HL-60 (cell line): ENCODE measurements around the gene TMEM132A.
A peak's percentile ranks its signal among the peaks of the same experiment; 100 is the strongest.
"Not testable (repeated sequence)": the region's sequence is repeated elsewhere in the genome, so short reads cannot be mapped to it uniquely, and the experiment has no call there.

ENCODE experiments used
- DNase-seq, 2 experiments: peaks; one replicate each; pipeline ENCODE4 v3.0.0-alpha.2; 2010 to 2020; ENCODE audit warnings: low read depth in 1 of 2, low spot score in 1 of 2
- H3K27ac ChIP-seq: fragments of 250-450 bp; sonication (Bioruptor Pico); replicated peaks from 2 replicates; pipeline ENCODE4 v1.5.1; 2020; ENCODE audit warnings: mild to moderate bottlenecking, moderate library complexity
- H3K27me3 ChIP-seq: fragments of 250-450 bp; sonication (Bioruptor Pico); 2 replicates; pipeline ENCODE4 v1.5.1; 2021; ENCODE audit warnings: mild to moderate bottlenecking, moderate library complexity; ENCODE audit not compliant: insufficient read depth, poor library complexity, severe bottlenecking
- H3K4me3 ChIP-seq: replicated peaks from 2 replicates; pipeline ENCODE4 v1.5.1; 2011; ENCODE audit warnings: mild to moderate bottlenecking, control low read depth, low read length; ENCODE audit not compliant: insufficient read depth
- GABPA ChIP-seq: IDR thresholded peaks from 2 replicates; pipeline ENCODE4 v1.6.1; 2012; ENCODE audit warnings: low read depth
- POLR2AphosphoS5 ChIP-seq: IDR thresholded peaks from 2 replicates; pipeline ENCODE4 v1.6.1; 2012; ENCODE audit warnings: low read depth
- SPI1 ChIP-seq: IDR thresholded peaks from 2 replicates; pipeline ENCODE4 v1.6.1; 2012; ENCODE audit warnings: low read depth, mild to moderate bottlenecking, borderline replicate concordance
- TF ChIP-seq, protein P1 (sequence below): IDR thresholded peaks from one replicate; pipeline ENCODE4 v1.5.1; 2011; ENCODE audit warnings: low read length, control low read depth, inconsistent platforms; ENCODE audit not compliant: insufficient read depth
- TF ChIP-seq, protein P2 (sequence below): IDR thresholded peaks from 2 replicates; pipeline ENCODE4 v1.6.1; 2012; ENCODE audit warnings: low read depth; ENCODE audit not compliant: insufficient replicate concordance

The TMEM132A gene

DNA sequence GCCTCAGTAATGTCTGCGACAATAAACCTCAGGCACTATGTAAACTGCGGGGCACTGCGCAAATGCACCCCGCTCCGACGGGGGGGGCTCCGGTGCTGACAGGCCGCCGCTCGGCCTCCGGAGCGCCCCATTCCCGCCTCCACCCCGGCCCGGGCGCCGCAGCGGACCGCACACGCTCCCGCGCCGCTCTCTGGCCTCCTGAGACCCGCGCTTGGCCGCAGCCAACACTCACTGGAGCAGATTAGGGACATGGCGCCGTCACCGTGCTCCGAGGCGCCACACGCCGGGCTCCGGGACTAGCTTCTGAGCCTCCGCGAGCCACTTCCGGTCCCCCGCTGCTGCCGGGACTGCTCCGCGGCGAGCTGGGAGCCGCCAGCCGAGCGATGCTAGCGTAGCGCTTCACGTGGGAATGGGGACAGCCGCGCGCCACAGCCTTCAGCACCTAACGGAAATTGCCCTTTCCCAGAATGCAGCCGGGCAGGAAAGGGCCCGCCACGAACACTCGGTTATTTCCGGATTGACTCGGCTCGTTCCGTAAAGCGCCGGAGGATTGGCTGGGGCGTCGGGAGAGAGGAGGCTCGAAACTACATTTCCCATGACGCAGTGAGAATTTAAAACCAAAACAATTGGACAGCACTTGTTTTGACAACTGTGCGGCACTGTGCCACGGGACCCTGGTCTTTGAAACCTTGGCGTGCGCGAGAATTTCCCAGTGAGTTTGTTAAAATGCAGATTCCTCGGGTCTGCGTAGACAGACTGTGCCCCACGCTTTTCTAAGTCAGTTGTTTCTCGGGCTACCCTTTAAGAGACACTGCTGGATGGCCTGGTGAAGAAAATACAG lies 17.9 kb upstream of the TMEM132A start, which contains the start of gene PRPF19:
PRPF19 (minus strand) TSS at position 454 of the 841 bp plus-strand sequence; CDS start at position 251, 203 bp downstream.
- TF ChIP-seq, protein P1, sequence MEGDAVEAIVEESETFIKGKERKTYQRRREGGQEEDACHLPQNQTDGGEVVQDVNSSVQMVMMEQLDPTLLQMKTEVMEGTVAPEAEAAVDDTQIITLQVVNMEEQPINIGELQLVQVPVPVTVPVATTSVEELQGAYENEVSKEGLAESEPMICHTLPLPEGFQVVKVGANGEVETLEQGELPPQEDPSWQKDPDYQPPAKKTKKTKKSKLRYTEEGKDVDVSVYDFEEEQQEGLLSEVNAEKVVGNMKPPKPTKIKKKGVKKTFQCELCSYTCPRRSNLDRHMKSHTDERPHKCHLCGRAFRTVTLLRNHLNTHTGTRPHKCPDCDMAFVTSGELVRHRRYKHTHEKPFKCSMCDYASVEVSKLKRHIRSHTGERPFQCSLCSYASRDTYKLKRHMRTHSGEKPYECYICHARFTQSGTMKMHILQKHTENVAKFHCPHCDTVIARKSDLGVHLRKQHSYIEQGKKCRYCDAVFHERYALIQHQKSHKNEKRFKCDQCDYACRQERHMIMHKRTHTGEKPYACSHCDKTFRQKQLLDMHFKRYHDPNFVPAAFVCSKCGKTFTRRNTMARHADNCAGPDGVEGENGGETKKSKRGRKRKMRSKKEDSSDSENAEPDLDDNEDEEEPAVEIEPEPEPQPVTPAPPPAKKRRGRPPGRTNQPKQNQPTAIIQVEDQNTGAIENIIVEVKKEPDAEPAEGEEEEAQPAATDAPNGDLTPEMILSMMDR: no peak
- peak; percentile 91 for TF ChIP-seq POLR2AphosphoS5
- no peak for TF ChIP-seq SPI1
- TF ChIP-seq GABPA: peak; percentile 80
- TF ChIP-seq, protein P2, sequence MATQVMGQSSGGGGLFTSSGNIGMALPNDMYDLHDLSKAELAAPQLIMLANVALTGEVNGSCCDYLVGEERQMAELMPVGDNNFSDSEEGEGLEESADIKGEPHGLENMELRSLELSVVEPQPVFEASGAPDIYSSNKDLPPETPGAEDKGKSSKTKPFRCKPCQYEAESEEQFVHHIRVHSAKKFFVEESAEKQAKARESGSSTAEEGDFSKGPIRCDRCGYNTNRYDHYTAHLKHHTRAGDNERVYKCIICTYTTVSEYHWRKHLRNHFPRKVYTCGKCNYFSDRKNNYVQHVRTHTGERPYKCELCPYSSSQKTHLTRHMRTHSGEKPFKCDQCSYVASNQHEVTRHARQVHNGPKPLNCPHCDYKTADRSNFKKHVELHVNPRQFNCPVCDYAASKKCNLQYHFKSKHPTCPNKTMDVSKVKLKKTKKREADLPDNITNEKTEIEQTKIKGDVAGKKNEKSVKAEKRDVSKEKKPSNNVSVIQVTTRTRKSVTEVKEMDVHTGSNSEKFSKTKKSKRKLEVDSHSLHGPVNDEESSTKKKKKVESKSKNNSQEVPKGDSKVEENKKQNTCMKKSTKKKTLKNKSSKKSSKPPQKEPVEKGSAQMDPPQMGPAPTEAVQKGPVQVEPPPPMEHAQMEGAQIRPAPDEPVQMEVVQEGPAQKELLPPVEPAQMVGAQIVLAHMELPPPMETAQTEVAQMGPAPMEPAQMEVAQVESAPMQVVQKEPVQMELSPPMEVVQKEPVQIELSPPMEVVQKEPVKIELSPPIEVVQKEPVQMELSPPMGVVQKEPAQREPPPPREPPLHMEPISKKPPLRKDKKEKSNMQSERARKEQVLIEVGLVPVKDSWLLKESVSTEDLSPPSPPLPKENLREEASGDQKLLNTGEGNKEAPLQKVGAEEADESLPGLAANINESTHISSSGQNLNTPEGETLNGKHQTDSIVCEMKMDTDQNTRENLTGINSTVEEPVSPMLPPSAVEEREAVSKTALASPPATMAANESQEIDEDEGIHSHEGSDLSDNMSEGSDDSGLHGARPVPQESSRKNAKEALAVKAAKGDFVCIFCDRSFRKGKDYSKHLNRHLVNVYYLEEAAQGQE: peak; percentile 66
- DNase-seq: peak; percentile 91 to 98
- peak within 1 kb of the TSS; percentile 72 for H3K4me3 ChIP-seq
- H3K27me3 ChIP-seq: no peaks in the 10 kb centered on the region
- peak within 1 kb of the TSS; percentile 96 for H3K27ac ChIP-seq

DNA sequence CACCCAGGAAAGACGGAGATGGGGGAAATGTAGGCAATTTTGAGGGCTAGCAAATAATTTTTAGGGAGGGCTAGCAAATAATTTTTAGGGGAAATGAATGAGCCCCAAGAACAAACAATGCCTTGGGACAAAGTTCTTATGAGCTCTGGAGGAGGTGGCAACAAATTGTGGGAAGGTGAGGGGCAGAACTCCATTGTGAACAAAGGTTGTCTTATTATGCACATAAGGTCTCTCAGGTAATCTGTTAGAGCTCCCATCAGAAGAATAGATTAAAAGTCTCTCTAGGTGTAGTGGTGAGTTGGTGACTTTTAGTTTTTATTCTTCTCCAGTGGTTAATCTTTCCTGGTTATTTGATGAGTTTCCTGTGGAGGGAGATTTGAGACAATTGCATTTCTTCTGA lies 15.5 kb upstream of the TMEM132A start:
- Histone ChIP-seq H3K27ac (no peak overlapping the region), H3K4me3 (no peak overlapping the region), H3K27me3 (no peaks in the 10 kb centered on the region)
- DNase-seq: no peak
- TF ChIP-seq, protein P2: no peak
- TF ChIP-seq POLR2AphosphoS5 (no peak), SPI1 (no peak), GABPA (no peak)
- TF ChIP-seq, protein P1: no peak

DNA sequence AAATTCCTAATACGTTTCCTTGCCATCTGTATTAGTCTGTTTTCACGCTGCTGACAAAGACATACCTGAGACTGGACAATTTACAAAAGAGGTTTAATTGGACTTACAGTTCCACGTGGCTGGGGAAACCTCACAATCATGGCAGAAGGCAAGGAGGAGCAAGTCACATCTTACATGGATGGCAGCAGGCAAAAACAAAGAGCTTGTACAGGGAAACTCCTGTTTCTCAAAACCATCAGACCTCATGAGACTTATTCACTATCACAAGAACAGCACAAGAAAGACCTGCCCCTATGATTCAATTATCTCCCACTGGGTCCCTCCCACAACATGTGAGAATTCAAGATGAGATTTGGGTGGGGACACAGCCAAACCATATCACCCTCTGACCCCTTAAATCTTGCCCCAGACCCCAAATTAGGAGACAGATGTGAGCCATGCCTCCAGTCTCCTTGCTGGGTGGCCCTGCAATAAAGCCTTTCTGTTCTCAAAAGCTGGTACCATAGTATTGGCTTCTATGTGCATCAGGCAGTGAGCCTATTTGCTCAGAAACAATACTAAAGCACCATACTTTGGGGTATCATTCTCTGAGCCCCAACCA lies 14.5 kb upstream of the TMEM132A start:
- not testable (repeated sequence) for DNase-seq, H3K27me3 ChIP-seq, H3K27ac ChIP-seq, H3K4me3 ChIP-seq

DNA sequence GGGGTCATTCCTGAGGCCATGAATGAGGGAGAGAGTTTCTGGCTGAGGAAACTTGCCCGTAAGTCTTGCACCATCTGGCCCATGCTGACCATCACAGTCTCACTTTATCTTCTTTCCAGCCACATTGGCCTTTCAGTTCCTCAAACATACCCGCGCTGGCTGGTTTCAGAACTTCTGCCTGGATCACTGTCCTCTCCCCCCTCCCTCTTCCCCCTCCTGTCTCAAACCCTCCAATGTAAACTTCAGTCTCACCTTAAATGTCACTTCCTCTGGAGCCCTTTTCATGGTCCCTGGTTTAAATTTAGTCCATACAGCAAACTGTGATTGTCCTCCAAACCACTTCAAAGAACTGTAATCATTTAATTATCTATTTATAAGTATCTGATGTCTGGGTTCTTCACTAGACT lies 14.0 kb upstream of the TMEM132A start:
- H3K4me3 ChIP-seq: no peak overlapping the region
- no peaks in the 10 kb centered on the region for H3K27me3 ChIP-seq
- peak; percentile 40 to 75 for DNase-seq
- no peak overlapping the region for H3K27ac ChIP-seq
- TF ChIP-seq GABPA (no peak), SPI1 (peak; percentile 63)
